Large intestine (tissue), 3 donors: Measurements from ENCODE around the gene RIMS4. TPM values are rescaled to one million over a fixed set of nuclear protein-coding genes. Genes with fewer than 3 reads are reported as not detected.

Experiments
- DNase-seq, 2 donors: peaks; one replicate each; pipeline versions ENCODE4 v3.0.0 to v3.0.0-alpha.2; 2013
- H3K27ac ChIP-seq: one replicate; pipeline ENCODE4 v1.5.1; 2013; ENCODE audit warnings: low read length
- H3K27me3 ChIP-seq: 2 replicates; pipeline ENCODE4 v1.6.1; 2013; ENCODE audit warnings: low read length; ENCODE audit not compliant: control insufficient read depth, insufficient read depth
- H3K36me3 ChIP-seq: 2 replicates; pipeline ENCODE4 v1.6.1; 2013; ENCODE audit warnings: low read length; ENCODE audit not compliant: control insufficient read depth, insufficient read depth
- H3K4me1 ChIP-seq: one replicate; pipeline ENCODE4 v1.6.1; 2013; ENCODE audit warnings: low read length; ENCODE audit not compliant: control insufficient read depth, insufficient read depth
- H3K4me3 ChIP-seq: one replicate; pipeline ENCODE4 v1.5.1; 2013; ENCODE audit warnings: low read length
- H3K9me3 ChIP-seq: one replicate; pipeline ENCODE4 v1.6.1; 2013; ENCODE audit warnings: mild to moderate bottlenecking, low read depth, low read length, moderate library complexity; ENCODE audit not compliant: control insufficient read depth
- WGBS: methylation state at CpG from one replicate; pipeline ENCODE4 v1.1.5; 2013; ENCODE audit warnings: low lambda C conversion rate; ENCODE audit not compliant: insufficient coverage; 5-methylcytosine and 5-hydroxymethylcytosine counted together
- polyA plus RNA-seq: library from polyadenylated mRNA; unstranded; fragments of 120-200 nt; gene quantifications from one replicate; pipeline ENCODE4 v1.2.1, GENCODE V29; 2013

RIMS4 gene
- polyA plus RNA-seq, 1 donor = 4.1 TPM

DNA sequence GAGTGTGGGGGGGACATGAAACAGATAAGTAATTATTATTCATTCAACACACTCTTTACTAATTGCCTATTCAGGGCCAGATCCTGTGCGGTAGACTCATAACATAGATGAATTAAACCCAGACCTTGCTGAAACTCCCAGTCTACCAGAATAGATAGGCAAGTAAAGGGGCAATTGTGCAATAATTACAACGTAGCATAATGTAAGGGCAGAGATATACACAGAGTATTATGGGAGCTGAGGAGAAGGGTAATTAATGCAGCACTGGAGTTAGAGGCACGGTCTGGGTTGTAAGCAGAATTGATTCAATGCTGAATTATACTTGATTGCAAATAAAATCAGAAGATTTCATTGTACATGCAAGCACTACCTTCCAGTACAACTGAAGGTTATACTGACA, 29.2 kb downstream of the RIMS4 start:
- DNase-seq = no peak
- H3K27me3 ChIP-seq = no peaks in the 10 kb centered on the region
- 80% methylated on average over 2 of the region's 3 CpGs for WGBS
- no peak overlapping the region for H3K4me3 ChIP-seq
- H3K9me3 ChIP-seq = no peaks in the 10 kb centered on the region
- H3K27ac ChIP-seq = no peak overlapping the region
- H3K4me1 ChIP-seq = no peaks in the 10 kb centered on the region
- H3K36me3 ChIP-seq = no peaks in the 10 kb centered on the region

DNA sequence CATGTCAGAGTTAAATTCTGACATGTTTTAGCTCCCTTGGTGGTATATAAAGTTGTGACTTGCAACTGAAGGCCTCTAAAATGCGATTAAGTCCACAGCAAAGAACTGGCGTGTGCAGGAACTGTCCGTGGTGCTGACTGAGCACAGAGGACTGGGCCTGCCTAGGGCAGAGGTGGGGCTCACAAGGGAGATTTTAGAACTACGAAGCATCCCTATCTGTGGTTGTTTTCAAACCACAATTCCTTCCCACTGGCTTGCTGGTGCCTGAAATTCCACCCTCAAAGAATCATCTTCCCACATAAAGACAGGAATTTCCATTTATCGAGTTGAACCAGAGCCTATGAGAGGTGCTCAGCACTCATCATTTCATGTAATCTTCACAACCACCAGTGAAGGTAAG, 30.1 kb downstream of the RIMS4 start:
- no peaks in the 10 kb centered on the region for H3K27me3 ChIP-seq
- WGBS = no CpG with 5 or more reads among the region's 5 CpGs
- no peak overlapping the region for H3K27ac ChIP-seq
- no peak overlapping the region for H3K4me3 ChIP-seq
- H3K4me1 ChIP-seq = no peaks in the 10 kb centered on the region
- no peaks in the 10 kb centered on the region for H3K36me3 ChIP-seq
- DNase-seq = peak; percentile 20 to 29
- H3K9me3 ChIP-seq = no peaks in the 10 kb centered on the region

DNA sequence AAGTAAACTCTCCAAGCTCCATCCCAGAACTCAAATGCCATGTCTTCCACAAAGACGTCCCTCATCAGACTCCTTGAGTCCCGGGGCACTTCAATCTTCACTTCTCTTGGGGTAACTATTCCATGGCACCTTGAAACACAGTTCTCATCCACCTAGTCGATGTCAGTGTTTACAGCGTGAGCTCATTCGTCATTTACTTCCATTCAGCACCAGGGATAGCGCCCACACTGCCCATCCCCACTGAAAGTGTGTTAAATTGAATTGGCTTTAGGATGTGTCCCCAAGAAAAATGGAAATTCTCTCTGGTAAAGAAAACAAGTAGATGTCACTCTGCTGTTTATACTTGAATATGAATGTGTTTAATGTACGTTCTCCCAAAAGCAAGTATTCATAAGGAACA, 33.4 kb downstream of the RIMS4 start:
- no peaks in the 10 kb centered on the region for H3K4me1 ChIP-seq
- no peak for DNase-seq
- no peaks in the 10 kb centered on the region for H3K36me3 ChIP-seq
- no CpG with 5 or more reads among the region's 7 CpGs for WGBS
- no peak overlapping the region for H3K27ac ChIP-seq
- no peaks in the 10 kb centered on the region for H3K9me3 ChIP-seq
- H3K27me3 ChIP-seq = no peaks in the 10 kb centered on the region
- H3K4me3 ChIP-seq = no peak overlapping the region

DNA sequence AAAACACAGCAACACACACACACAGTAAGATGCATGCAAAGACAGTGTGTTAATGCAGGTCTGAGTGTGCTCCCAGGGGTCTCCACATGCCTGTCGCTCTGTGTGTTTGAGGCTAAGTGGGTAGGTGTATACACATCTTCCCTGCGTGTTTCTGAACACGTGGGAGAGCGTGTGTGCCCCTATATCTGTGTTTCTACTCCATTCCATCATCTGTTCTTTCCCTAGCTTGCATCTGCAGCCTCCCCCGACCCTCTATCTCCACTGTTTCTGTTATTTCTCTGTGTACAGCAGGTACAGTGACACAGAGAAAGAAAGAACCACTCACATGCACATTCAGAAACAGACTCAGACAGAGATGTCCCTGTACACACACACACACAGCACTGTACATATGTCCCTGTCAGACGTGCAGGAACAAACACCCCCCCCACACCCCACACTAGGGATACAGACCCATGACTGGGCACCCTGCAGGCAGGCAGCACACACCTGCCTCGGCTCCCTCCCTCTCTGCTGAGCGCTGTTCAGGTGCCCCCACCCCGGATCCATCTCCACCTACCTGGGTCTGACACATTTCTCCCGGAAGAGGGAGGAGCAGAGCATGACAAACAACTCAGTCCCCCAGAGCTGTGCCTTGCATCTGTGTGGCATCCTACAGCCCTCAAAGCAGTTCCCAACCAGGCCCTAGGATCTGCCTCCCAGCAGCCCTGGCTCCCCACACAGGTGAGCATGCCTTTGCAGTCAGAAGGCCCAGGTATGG, 37.1 kb downstream of the RIMS4 start:
- no peaks in the 10 kb centered on the region for H3K4me1 ChIP-seq
- no peak overlapping the region for H3K4me3 ChIP-seq
- no peaks in the 10 kb centered on the region for H3K9me3 ChIP-seq
- peaks cover 4% of the 10 kb centered on the region for H3K36me3 ChIP-seq
- 80% methylated on average over 1 of the region's 10 CpGs for WGBS
- H3K27me3 ChIP-seq = no peaks in the 10 kb centered on the region
- no peak overlapping the region for H3K27ac ChIP-seq
- DNase-seq = no peak

- Histone ChIP-seq H3K36me3 (peaks cover 6% of the 10 kb centered on the region), H3K9me3 (no peaks in the 10 kb centered on the region), H3K4me1 (no peaks in the 10 kb centered on the region), H3K27me3 (no peaks in the 10 kb centered on the region), H3K27ac (no peak overlapping the region), H3K4me3 (no peak overlapping the region)
- DNase-seq = no peak
- WGBS = no CpG with 5 or more reads among the region's 8 CpGs
Measured at GRCh38 chr20:44772636-44773035, 37.7 kb downstream of the RIMS4 start.

- Histone ChIP-seq H3K4me1 (no peaks in the 10 kb centered on the region), H3K9me3 (no peaks in the 10 kb centered on the region), H3K27ac (no peak overlapping the region), H3K27me3 (no peaks in the 10 kb centered on the region), H3K36me3 (peaks cover 6% of the 10 kb centered on the region), H3K4me3 (no peak overlapping the region)
- no peak for DNase-seq
- WGBS = no CpG with 5 or more reads among the region's 8 CpGs
Measured at GRCh38 chr20:44771172-44771535, 39.2 kb downstream of the RIMS4 start.

GRCh38 chr20:44770484-44771171, 39.7 kb downstream of the RIMS4 start:
- H3K27ac ChIP-seq = no peak overlapping the region
- no peak overlapping the region for H3K4me3 ChIP-seq
- no peak for DNase-seq
- H3K4me1 ChIP-seq = no peaks in the 10 kb centered on the region
- no peaks in the 10 kb centered on the region for H3K27me3 ChIP-seq
- peaks cover 6% of the 10 kb centered on the region for H3K36me3 ChIP-seq
- no peaks in the 10 kb centered on the region for H3K9me3 ChIP-seq
- WGBS = no CpG with 5 or more reads among the region's 11 CpGs

GRCh38 chr20:44769481-44769863, 40.9 kb downstream of the RIMS4 start:
- Histone ChIP-seq H3K36me3 (peaks cover 6% of the 10 kb centered on the region), H3K9me3 (no peaks in the 10 kb centered on the region), H3K27ac (no peak overlapping the region), H3K4me1 (no peaks in the 10 kb centered on the region), H3K27me3 (no peaks in the 10 kb centered on the region), H3K4me3 (no peak overlapping the region)
- no CpG with 5 or more reads among the region's 5 CpGs for WGBS
- DNase-seq = no peak

DNA sequence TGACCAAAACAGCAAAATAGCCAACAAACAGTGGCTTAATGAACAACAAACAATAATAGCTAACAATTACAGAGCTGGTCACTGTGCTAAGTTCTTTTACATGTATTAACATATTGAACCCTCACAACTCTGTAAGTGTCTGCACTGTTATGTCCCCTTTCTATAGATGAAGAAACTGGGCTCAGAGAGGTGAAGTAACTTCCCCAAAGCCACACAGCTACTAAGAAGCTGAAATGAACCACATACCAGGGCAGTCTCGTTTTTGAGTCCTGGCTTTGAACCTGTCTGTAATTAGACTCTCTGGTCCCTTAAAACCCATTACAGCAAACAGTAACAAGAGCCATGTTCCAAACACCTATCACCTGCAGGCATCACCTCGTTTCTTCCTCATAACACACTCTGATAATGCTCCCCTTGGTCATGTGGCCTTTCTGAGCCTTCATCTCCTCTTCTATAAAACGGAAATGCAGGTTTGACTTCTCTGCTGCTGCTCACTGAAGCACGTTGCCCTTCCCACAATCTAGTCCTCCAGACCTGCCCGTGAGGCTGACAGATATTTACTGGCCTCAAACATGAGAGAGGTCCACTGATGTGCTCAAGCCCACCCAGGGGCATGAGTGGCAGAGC, 41.4 kb downstream of the RIMS4 start:
- Histone ChIP-seq H3K4me3 (no peak overlapping the region), H3K27ac (no peak overlapping the region), H3K36me3 (peaks cover 6% of the 10 kb centered on the region), H3K9me3 (no peaks in the 10 kb centered on the region), H3K4me1 (no peaks in the 10 kb centered on the region), H3K27me3 (no peaks in the 10 kb centered on the region)
- WGBS = 60% methylated on average over 1 of the region's 5 CpGs
- DNase-seq = no peak

- Histone ChIP-seq H3K27ac (no peak overlapping the region), H3K9me3 (no peaks in the 10 kb centered on the region), H3K4me1 (no peaks in the 10 kb centered on the region), H3K4me3 (no peak overlapping the region), H3K36me3 (peaks cover 6% of the 10 kb centered on the region), H3K27me3 (no peaks in the 10 kb centered on the region)
- no peak for DNase-seq
- WGBS = no CpG with 5 or more reads among the region's 8 CpGs
Measured at GRCh38 chr20:44768256-44768655, 42.1 kb downstream of the RIMS4 start.
